GM23248 (cell line): ENCODE data around the gene TIAL1.

Experiments used
- EZH2 ChIP-seq: fragments of 200-600 bp; sonication (generic); IDR thresholded peaks from 2 replicates; pipeline ENCODE4 v1.6.1; 2018; ENCODE audit warnings: antibody characterized with exemption, mild to moderate bottlenecking; ENCODE audit not compliant: insufficient read depth, poor library complexity, severe bottlenecking
- EZH2phosphoT487 ChIP-seq: fragments of 200-600 bp; sonication (generic); IDR thresholded peaks from 2 replicates; pipeline ENCODE4 v1.6.1; 2018; ENCODE audit warnings: antibody characterized with exemption, moderate library complexity, mild to moderate bottlenecking, low read depth; ENCODE audit not compliant: insufficient read depth

DNA sequence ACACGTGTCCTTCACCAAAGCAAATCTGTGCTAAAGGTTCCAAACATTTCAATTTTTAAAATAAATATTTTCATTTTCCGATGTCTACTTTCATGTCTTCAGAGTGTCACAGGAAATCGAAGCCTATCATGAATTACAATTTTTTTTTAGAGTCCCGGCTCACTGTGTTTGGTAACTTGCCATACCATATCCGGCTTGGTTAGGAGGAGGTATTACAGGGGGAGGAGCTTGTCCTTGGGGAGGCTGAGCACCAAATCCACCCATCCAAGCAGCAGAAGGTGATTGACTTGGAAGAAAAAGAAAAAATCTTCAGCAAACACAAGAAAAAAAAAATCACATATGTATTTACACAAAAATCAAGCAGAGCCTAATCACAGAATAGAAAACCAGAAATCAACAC is 21.3 kb downstream of the TIAL1 start:
- TF ChIP-seq EZH2 (no peak), EZH2phosphoT487 (no peak)
